ENCODE data around the gene PERCC1. TPM values are rescaled to one million over a fixed set of nuclear protein-coding genes. Genes with fewer than 3 reads are reported as not detected.

Gene PERCC1
- total RNA-seq, 6 donors from 2014 or later = 0.27 to 2.2 TPM; not detected in 4

- ATAC-seq (ENCODE audit: low FRiP score in 2 of 2) (peak; percentile 57 to 71), DNase-seq (peak; percentile 74 to 98)
- TF ChIP-seq EP300 (IDR thresholded peaks at IDR 0.05) (no peak), POLR2A (IDR thresholded peaks at IDR 0.05) (peak in 1 of 4 donors; percentile 21)
- Histone ChIP-seq H3K9me3 (no peaks in the 10 kb centered on the region), H3K4me1 (peaks cover 15 to 49% (median 21%) of the 10 kb centered on the region in 4 donors), H3K4me3 (peak within 1 kb of the TSS; percentile 94 to 99 (median 96)), H3K27ac (peak within 1 kb of the TSS; percentile 89 to 95 (median 92)), H3K36me3 (peaks cover 0 to 20% (median 10%) of the 10 kb centered on the region in 4 donors), H3K27me3 (no peaks in the 10 kb centered on the region)
- 7 to 13% methylated on average over 6 to 10 of the region's 72 CpGs for WGBS, 2 donors
Observed at GRCh38 chr16:1414532-1415260, 16.2 kb upstream of the PERCC1 start, which contains the start of gene UNKL. Gene UNKL (minus strand): TSS chr16:1414704. CDS start chr16:1414691, 13 bp downstream.

GRCh38 chr16:1416521-1416941 is 14.3 kb upstream of the PERCC1 start:
- 45 to 60% methylated on average over 3 of the region's 3 CpGs for WGBS, 2 donors
- DNase-seq = no peak

DNA sequence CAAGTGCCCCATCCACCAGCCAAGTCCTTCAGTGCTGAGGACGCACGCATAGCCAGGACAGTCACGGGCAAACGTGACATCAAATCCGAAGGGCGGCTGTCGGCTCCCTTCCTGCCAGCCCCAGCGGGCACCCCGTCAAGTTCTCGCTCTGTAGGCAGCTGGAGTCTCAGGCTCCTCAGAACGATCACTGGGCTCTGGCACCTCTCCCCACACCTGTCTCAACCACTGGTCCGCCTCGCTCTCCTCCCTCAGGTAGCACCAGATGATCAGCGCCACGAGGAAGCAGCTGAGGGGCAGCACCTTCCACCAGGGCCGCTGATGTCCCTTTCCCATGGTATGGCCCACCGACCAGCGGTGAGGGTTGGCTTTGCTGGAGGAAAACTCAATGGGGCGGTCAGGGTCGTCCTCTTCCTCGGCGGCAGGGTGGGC is 10.8 kb upstream of the PERCC1 start:
- no peaks in the 10 kb centered on the region for H3K27me3 ChIP-seq
- H3K27ac ChIP-seq = peak overlapping the region; percentile 87 to 96 (median 94)
- WGBS, 2 donors = 3% methylated on average over 8 to 20 of the region's 22 CpGs
- no peaks in the 10 kb centered on the region for H3K9me3 ChIP-seq
- peaks cover 17 to 39% (median 20%) of the 10 kb centered on the region in 4 donors for H3K4me1 ChIP-seq
- H3K36me3 ChIP-seq = peaks cover 0 to 7% (median 2%) of the 10 kb centered on the region in 4 donors
- ATAC-seq (ENCODE audit: low FRiP score in 2 of 2) (peak; percentile 10 to 23), DNase-seq (no peak)
- peak overlapping the region; percentile 60 to 97 (median 82) for H3K4me3 ChIP-seq
- no peak for TF ChIP-seq CTCF (IDR thresholded peaks at IDR 0.05)
- TF ChIP-seq EP300 (IDR thresholded peaks at IDR 0.05) = no peak
- TF ChIP-seq POLR2A (IDR thresholded peaks at IDR 0.05) = no peak
- no peak for TF ChIP-seq POLR2AphosphoS5 (IDR thresholded peaks at IDR 0.05)

More at GRCh38 chr16:1416521-1416941, 14.3 kb upstream of the PERCC1 start:
- Histone ChIP-seq H3K36me3 (peaks cover 0 to 7% (median 2%) of the 10 kb centered on the region in 4 donors), H3K4me1 (peaks cover 26 to 59% (median 29%) of the 10 kb centered on the region in 4 donors), H3K9me3 (no peaks in the 10 kb centered on the region), H3K4me3 (no peak overlapping the region), H3K27ac (peak overlapping the region in 1 of 4 donors; percentile 13), H3K27me3 (no peaks in the 10 kb centered on the region)
- ATAC-seq (ENCODE audit: low FRiP score in 2 of 2) = no peak
- no peak for TF ChIP-seq POLR2AphosphoS5 (IDR thresholded peaks at IDR 0.05)
- no peak for TF ChIP-seq EP300 (IDR thresholded peaks at IDR 0.05)
- no peak for TF ChIP-seq POLR2A (IDR thresholded peaks at IDR 0.05)
- TF ChIP-seq CTCF (IDR thresholded peaks at IDR 0.05) = no peak

DNA sequence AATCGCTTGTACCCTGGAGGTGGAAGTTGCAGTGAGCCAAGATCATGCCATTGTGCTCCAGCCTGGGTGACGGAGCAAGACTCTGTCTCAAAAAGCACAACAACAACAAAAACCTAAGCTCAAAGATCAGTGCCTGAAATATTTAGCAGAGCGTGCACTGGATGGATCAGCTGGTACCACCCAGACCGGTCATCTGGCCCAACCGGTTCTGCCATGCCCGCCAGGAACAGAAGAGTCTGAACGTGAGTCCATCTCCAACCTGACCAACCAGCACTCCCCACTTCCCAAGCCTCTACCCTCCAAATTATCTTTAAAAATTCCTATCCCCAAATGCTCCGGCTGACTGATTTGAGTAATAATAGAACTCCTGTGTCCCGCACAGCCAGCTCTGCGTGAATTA is 8.8 kb upstream of the PERCC1 start:
- Histone ChIP-seq H3K36me3 (peaks cover 0 to 7% (median 2%) of the 10 kb centered on the region in 4 donors), H3K4me1 (peaks cover 17 to 35% (median 20%) of the 10 kb centered on the region in 4 donors), H3K4me3 (no peak overlapping the region), H3K27me3 (no peaks in the 10 kb centered on the region), H3K9me3 (no peaks in the 10 kb centered on the region), H3K27ac (peak overlapping the region in 1 of 4 donors; percentile 94)
- ATAC-seq (ENCODE audit: low FRiP score in 2 of 2) (no peak), DNase-seq (no peak)
- TF ChIP-seq CTCF (IDR thresholded peaks at IDR 0.05) (no peak), POLR2AphosphoS5 (IDR thresholded peaks at IDR 0.05) (no peak), EP300 (IDR thresholded peaks at IDR 0.05) (no peak), POLR2A (IDR thresholded peaks at IDR 0.05) (no peak)
- WGBS, 2 donors = 82 to 94% methylated on average over 8 to 10 of the region's 10 CpGs

- WGBS, 2 donors = 92 to 98% methylated on average over 12 of the region's 12 CpGs
- H3K9me3 ChIP-seq = no peaks in the 10 kb centered on the region
- H3K27me3 ChIP-seq = peaks cover 0 to 5% (median 0%) of the 10 kb centered on the region in 4 donors
- DNase-seq (no peak), ATAC-seq (ENCODE audit: low FRiP score in 2 of 2) (no peak)
- H3K27ac ChIP-seq = no peak overlapping the region
- H3K36me3 ChIP-seq = no peaks in the 10 kb centered on the region
- peaks cover 17 to 30% (median 18%) of the 10 kb centered on the region in 4 donors for H3K4me1 ChIP-seq
- TF ChIP-seq POLR2AphosphoS5 (IDR thresholded peaks at IDR 0.05) (no peak), CTCF (IDR thresholded peaks at IDR 0.05) (no peak), POLR2A (IDR thresholded peaks at IDR 0.05) (no peak), EP300 (IDR thresholded peaks at IDR 0.05) (no peak)
- no peak overlapping the region for H3K4me3 ChIP-seq
Observed at GRCh38 chr16:1424028-1424427, 6.8 kb upstream of the PERCC1 start.
